AG20443 (cell line): ENCODE data around the gene PFN3.
"Not testable (repeated sequence)": the region's sequence is repeated elsewhere in the genome, so short reads cannot be mapped to it uniquely, and the experiment has no call there.

Source experiments
- DNase-seq: peaks from one replicate; pipeline ENCODE4 v3.0.0; 2012; ENCODE audit warnings: low spot score, mixed read lengths

Gene PFN3

GRCh38 chr5:177393206-177393765, 7.2 kb downstream of the PFN3 start:
- no peak for DNase-seq

GRCh38 chr5:177392765-177393164, 7.7 kb downstream of the PFN3 start:
- no peak for DNase-seq

GRCh38 chr5:177390363-177391300, 9.8 kb downstream of the PFN3 start:
- DNase-seq: peak; percentile 91

- DNase-seq: peak; percentile 79
Observed at GRCh38 chr5:177389241-177390169, 11.0 kb downstream of the PFN3 start.

GRCh38 chr5:177388521-177389052, 11.9 kb downstream of the PFN3 start:
- DNase-seq: no peak

GRCh38 chr5:177387405-177387804, 13.1 kb downstream of the PFN3 start:
- no peak for DNase-seq

- DNase-seq: no peak
Observed at GRCh38 chr5:177386542-177386941, 13.9 kb downstream of the PFN3 start.

GRCh38 chr5:177385720-177386119, 14.7 kb downstream of the PFN3 start:
- no peak for DNase-seq

- DNase-seq: no peak
Observed at GRCh38 chr5:177384134-177384533, 16.3 kb downstream of the PFN3 start, which contains the start of gene SLC34A1. Gene SLC34A1, plus strand, starts transcription at chr5:177384434. Its CDS starts 1,308 bp downstream, at chr5:177385742.

- DNase-seq: no peak
Observed at GRCh38 chr5:177383181-177383580, 17.3 kb downstream of the PFN3 start.

- peak; percentile 53 for DNase-seq
Observed at GRCh38 chr5:177382423-177383029, 17.9 kb downstream of the PFN3 start.

- DNase-seq: no peak
Observed at GRCh38 chr5:177380805-177381126, 19.7 kb downstream of the PFN3 start.

GRCh38 chr5:177378884-177379883, 21.3 kb downstream of the PFN3 start:
- DNase-seq: no peak

- no peak for DNase-seq
Observed at GRCh38 chr5:177377851-177378776, 22.3 kb downstream of the PFN3 start.

GRCh38 chr5:177376107-177376506, 24.4 kb downstream of the PFN3 start:
- DNase-seq: no peak

GRCh38 chr5:177375516-177375915, 24.9 kb downstream of the PFN3 start:
- not testable (repeated sequence) for DNase-seq

GRCh38 chr5:177374211-177374610, 26.2 kb downstream of the PFN3 start:
- no peak for DNase-seq

GRCh38 chr5:177373806-177374205, 26.7 kb downstream of the PFN3 start:
- no peak for DNase-seq

GRCh38 chr5:177372910-177373309, 27.6 kb downstream of the PFN3 start:
- DNase-seq: no peak
